GM21367 (cell line): ENCODE data around the gene TMEM116.

ENCODE experiments used
- ATAC-seq: cut with Tn5 transposase; IDR thresholded peaks from one replicate; pipeline ENCODE4 v1.9.1; 2021; ENCODE audit not compliant: unreplicated experiment

TMEM116 gene

GRCh38 chr12:111905502-111905901, 107.5 kb downstream of the TMEM116 start:
- no peak for ATAC-seq

- ATAC-seq: no peak
These were observed 108.5 kb downstream of the TMEM116 start for GRCh38 chr12:111904446-111904975.

GRCh38 chr12:111901182-111901581, 111.8 kb downstream of the TMEM116 start:
- no peak for ATAC-seq

GRCh38 chr12:111894556-111894955, 118.4 kb downstream of the TMEM116 start:
- ATAC-seq: no peak

GRCh38 chr12:111893287-111893686, 119.7 kb downstream of the TMEM116 start:
- no peak for ATAC-seq

- ATAC-seq: no peak
These were observed 124.8 kb downstream of the TMEM116 start for GRCh38 chr12:111887926-111888745.

GRCh38 chr12:111886662-111887545, 126.1 kb downstream of the TMEM116 start:
- ATAC-seq: no peak

GRCh38 chr12:111881716-111882115, 131.2 kb downstream of the TMEM116 start:
- no peak for ATAC-seq
